ENCODE data around the gene R3HDM4. TPM values are rescaled to one million over a fixed set of nuclear protein-coding genes. Genes with fewer than 3 reads are reported as not detected.

R3HDM4 gene
- total and polyA plus RNA-seq, 4 donors, result 14.1 to 72.4 (median 20.2) TPM

DNA sequence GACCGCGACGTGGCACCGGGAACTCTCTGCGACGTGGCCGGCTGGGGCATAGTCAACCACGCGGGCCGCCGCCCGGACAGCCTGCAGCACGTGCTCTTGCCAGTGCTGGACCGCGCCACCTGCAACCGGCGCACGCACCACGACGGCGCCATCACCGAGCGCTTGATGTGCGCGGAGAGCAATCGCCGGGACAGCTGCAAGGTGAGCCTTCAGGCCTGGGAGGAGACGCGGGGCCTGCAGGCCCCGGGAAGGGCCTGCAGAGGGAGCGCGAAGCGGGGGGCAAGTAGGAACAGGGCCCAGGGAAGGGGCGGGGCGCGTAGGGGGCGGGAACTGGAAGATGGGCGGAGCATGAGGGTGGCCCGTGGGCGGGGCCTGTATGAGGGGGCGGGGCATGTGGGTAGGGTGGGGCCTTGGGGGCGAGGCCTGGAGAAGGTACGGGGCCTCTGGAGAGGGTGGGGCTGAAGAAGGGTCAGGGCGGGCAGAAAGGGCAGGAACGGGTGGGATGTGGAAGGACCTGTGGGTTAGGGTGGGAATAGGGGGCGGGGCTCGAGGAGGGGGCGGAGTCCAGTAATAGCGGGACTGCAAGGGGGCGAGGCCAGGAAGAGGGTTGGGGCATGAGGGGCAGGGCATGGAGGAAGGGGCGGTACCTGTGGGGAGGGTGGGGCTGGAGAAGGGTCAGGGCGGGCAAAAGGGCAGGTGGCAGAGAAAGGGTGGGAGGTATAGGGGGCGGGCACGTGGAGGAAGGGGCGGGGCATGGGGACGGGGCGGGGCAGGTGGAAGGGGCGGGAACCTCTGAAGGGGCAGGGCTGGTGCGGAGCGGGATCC, 51.1 kb downstream of the R3HDM4 start:
- no peaks in the 10 kb centered on the region for H3K27me3 ChIP-seq (ENCODE audit: control insufficient read depth in 4 of 4, insufficient read depth in 4 of 4, low read length in 3 of 4)
- H3K4me3 ChIP-seq (ENCODE audit: low read depth in 1 of 3, low read length in 3 of 3), result no peak overlapping the region
- no peak overlapping the region for H3K9ac ChIP-seq (ENCODE audit: low read depth in 1 of 2, low read length in 2 of 2)
- no peak overlapping the region for H3K27ac ChIP-seq (ENCODE audit: low read depth in 1 of 2, low read length in 2 of 2)
- peaks cover 0 to 20% (median 11%) of the 10 kb centered on the region in 4 donors for H3K4me1 ChIP-seq (ENCODE audit: control insufficient read depth in 4 of 4, insufficient read depth in 4 of 4, low read length in 3 of 4)
- no peaks in the 10 kb centered on the region for H3K36me3 ChIP-seq (ENCODE audit: control insufficient read depth in 4 of 4, insufficient read depth in 3 of 4, low read depth in 1 of 4, low read length in 3 of 4)
- 26% methylated on average over 60 of the region's 60 CpGs for WGBS
- TF ChIP-seq FOXA1 (IDR thresholded peaks at IDR 0.05), result no peak
- TF ChIP-seq JUND (IDR thresholded peaks at IDR 0.05), result no peak
- no peak for TF ChIP-seq EGR1 (IDR thresholded peaks at IDR 0.05; ENCODE audit: low read depth in 2 of 2)
- TF ChIP-seq SP1 (IDR thresholded peaks at IDR 0.05), result no peak
- TF ChIP-seq, protein P1, sequence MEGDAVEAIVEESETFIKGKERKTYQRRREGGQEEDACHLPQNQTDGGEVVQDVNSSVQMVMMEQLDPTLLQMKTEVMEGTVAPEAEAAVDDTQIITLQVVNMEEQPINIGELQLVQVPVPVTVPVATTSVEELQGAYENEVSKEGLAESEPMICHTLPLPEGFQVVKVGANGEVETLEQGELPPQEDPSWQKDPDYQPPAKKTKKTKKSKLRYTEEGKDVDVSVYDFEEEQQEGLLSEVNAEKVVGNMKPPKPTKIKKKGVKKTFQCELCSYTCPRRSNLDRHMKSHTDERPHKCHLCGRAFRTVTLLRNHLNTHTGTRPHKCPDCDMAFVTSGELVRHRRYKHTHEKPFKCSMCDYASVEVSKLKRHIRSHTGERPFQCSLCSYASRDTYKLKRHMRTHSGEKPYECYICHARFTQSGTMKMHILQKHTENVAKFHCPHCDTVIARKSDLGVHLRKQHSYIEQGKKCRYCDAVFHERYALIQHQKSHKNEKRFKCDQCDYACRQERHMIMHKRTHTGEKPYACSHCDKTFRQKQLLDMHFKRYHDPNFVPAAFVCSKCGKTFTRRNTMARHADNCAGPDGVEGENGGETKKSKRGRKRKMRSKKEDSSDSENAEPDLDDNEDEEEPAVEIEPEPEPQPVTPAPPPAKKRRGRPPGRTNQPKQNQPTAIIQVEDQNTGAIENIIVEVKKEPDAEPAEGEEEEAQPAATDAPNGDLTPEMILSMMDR (IDR thresholded peaks at IDR 0.05; ENCODE audit: low read depth, low read length, missing input control), result no peak
- no peak for TF ChIP-seq TAF1 (conservative IDR thresholded peaks at IDR 0.05)
- TF ChIP-seq HNF4G (IDR thresholded peaks at IDR 0.05), result no peak
- no peak for TF ChIP-seq FOXA2 (IDR thresholded peaks at IDR 0.05)
- TF ChIP-seq NR2F2 (IDR thresholded peaks at IDR 0.05), result no peak
- no peak for TF ChIP-seq MAX (IDR thresholded peaks at IDR 0.05)
- no peak for TF ChIP-seq GABPA (IDR thresholded peaks at IDR 0.05 in 1 of 2, conservative IDR thresholded peaks at IDR 0.05 in 1 of 2)
- TF ChIP-seq RXRA (IDR thresholded peaks at IDR 0.05), result no peak
- TF ChIP-seq YY1 (IDR thresholded peaks at IDR 0.05), result no peak
- peaks cover 0 to 1% (median 0%) of the 10 kb centered on the region in 4 donors for H3K9me3 ChIP-seq (ENCODE audit: control insufficient read depth in 4 of 4, low read length in 3 of 4)
- DNase-seq (ENCODE audit: low spot score), result peak; percentile 79

GRCh38 chr19:861141-861755, 51.8 kb downstream of the R3HDM4 start:
- H3K4me1 ChIP-seq (ENCODE audit: control insufficient read depth in 4 of 4, insufficient read depth in 4 of 4, low read length in 3 of 4), result peaks cover 0 to 20% (median 11%) of the 10 kb centered on the region in 4 donors
- no peak for DNase-seq (ENCODE audit: low spot score)
- no peak overlapping the region for H3K27ac ChIP-seq (ENCODE audit: low read depth in 1 of 2, low read length in 2 of 2)
- H3K36me3 ChIP-seq (ENCODE audit: control insufficient read depth in 4 of 4, insufficient read depth in 3 of 4, low read depth in 1 of 4, low read length in 3 of 4), result no peaks in the 10 kb centered on the region
- peaks cover 0 to 1% (median 0%) of the 10 kb centered on the region in 4 donors for H3K9me3 ChIP-seq (ENCODE audit: control insufficient read depth in 4 of 4, low read length in 3 of 4)
- TF ChIP-seq GABPA (IDR thresholded peaks at IDR 0.05 in 1 of 2, conservative IDR thresholded peaks at IDR 0.05 in 1 of 2), result no peak
- TF ChIP-seq FOXA1 (IDR thresholded peaks at IDR 0.05), result no peak
- no peak for TF ChIP-seq REST (IDR thresholded peaks at IDR 0.05)
- TF ChIP-seq JUND (IDR thresholded peaks at IDR 0.05), result no peak
- TF ChIP-seq, protein P1 (IDR thresholded peaks at IDR 0.05; ENCODE audit: low read depth, low read length, missing input control), result no peak
- no peak for TF ChIP-seq HNF4A (conservative IDR thresholded peaks at IDR 0.05)
- TF ChIP-seq MAX (IDR thresholded peaks at IDR 0.05), result no peak
- TF ChIP-seq YY1 (IDR thresholded peaks at IDR 0.05), result no peak
- H3K27me3 ChIP-seq (ENCODE audit: control insufficient read depth in 4 of 4, insufficient read depth in 4 of 4, low read length in 3 of 4), result no peaks in the 10 kb centered on the region
- no peak overlapping the region for H3K4me3 ChIP-seq (ENCODE audit: low read depth in 1 of 3, low read length in 3 of 3)
- H3K9ac ChIP-seq (ENCODE audit: low read depth in 1 of 2, low read length in 2 of 2), result no peak overlapping the region
- 66% methylated on average over 34 of the region's 35 CpGs for WGBS

Data from liver (tissue), 9 donors.